MG63 (cell line): Measurements from ENCODE around the gene C9orf153. TPM values are rescaled to one million over a fixed set of nuclear protein-coding genes. Genes with fewer than 3 reads are reported as not detected.

Experiments
- DNase-seq: peaks from one replicate; pipeline ENCODE4 v3.0.0-alpha.2; 2020
- H3K27me3 ChIP-seq: fragments of 250-450 bp; sonication (Bioruptor Pico); 2 replicates; pipeline ENCODE4 v1.5.1; 2020; ENCODE audit warnings: mild to moderate bottlenecking, moderate library complexity
- H3K36me3 ChIP-seq: fragments of 250-450 bp; sonication (Bioruptor Pico); 2 replicates; pipeline ENCODE4 v1.5.1; 2020; ENCODE audit warnings: mild to moderate bottlenecking, moderate library complexity
- H3K4me3 ChIP-seq: fragments of 250-450 bp; sonication (Bioruptor Pico); 2 replicates; pipeline ENCODE4 v1.5.1; 2020; ENCODE audit warnings: mild to moderate bottlenecking, moderate library complexity
- H3K9me3 ChIP-seq: fragments of 250-450 bp; sonication (Bioruptor Pico); 2 replicates; pipeline ENCODE4 v1.5.1; 2020; ENCODE audit warnings: mild to moderate bottlenecking, moderate library complexity
- total RNA-seq: library from RNA; depleted of rRNA; stranded (reverse); fragments of >200 nt; shearing (Covaris generic); gene quantifications from 2 replicates; pipeline ENCODE4 v1.2.3, GENCODE V29; 2014; ENCODE audit warnings: low replicate concordance; rRNA removed

C9orf153 gene
- total RNA-seq, 1 experiment from 2014 or later = not detected

GRCh38 chr9:86181379-86182315, 77.8 kb downstream of the C9orf153 start:
- peak; percentile 6 for DNase-seq
- H3K36me3 ChIP-seq = no peaks in the 10 kb centered on the region
- no peaks in the 10 kb centered on the region for H3K9me3 ChIP-seq
- H3K27me3 ChIP-seq = no peaks in the 10 kb centered on the region
- H3K4me3 ChIP-seq = no peak overlapping the region

DNA sequence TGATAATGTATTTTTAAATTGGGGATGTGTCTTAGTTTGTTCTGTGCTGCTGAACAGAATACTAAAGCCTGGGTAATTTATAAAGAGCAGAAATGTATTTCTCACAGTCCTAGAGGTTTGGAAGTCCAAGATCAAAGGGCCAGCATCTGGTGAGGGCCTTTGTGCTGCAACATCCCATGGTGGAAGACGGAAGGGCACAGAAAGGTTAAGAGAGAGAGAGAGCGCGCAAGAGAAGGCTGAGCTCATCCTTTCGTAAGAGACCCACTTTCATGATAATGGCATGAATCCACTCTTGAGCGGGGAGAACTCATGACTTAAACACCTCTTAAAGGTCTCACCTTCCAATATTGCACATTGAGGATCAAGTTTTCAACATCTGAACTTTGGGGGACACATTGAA, 81.0 kb downstream of the C9orf153 start:
- no peaks in the 10 kb centered on the region for H3K9me3 ChIP-seq
- H3K4me3 ChIP-seq = no peak overlapping the region
- no peaks in the 10 kb centered on the region for H3K27me3 ChIP-seq
- no peak for DNase-seq
- no peaks in the 10 kb centered on the region for H3K36me3 ChIP-seq

DNA sequence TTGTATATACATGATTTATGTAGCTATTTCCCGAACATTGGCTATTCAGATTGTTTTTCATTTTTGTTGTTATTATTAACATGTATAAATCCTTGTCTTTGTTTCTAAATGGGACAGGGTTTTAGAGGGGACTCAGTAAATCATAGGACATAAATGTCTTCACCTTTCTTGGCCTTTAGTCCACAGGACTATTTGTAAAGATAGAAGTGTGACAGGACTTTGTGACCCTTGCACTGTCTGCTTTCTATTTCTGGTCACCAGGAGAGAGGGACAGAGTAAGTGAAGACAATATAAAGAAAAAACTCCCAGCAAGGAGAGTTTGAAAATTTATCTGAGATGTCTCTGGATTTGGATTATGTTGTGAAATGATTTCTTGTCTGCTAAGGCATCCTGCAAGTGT, 81.5 kb downstream of the C9orf153 start:
- Histone ChIP-seq H3K9me3 (no peaks in the 10 kb centered on the region), H3K4me3 (no peak overlapping the region), H3K27me3 (no peaks in the 10 kb centered on the region), H3K36me3 (no peaks in the 10 kb centered on the region)
- no peak for DNase-seq

- no peaks in the 10 kb centered on the region for H3K27me3 ChIP-seq
- no peaks in the 10 kb centered on the region for H3K9me3 ChIP-seq
- H3K36me3 ChIP-seq = no peaks in the 10 kb centered on the region
- no peak overlapping the region for H3K4me3 ChIP-seq
- DNase-seq = peak; percentile 12
Measured at GRCh38 chr9:86176468-86176867, 83.0 kb downstream of the C9orf153 start.

- DNase-seq = no peak
- no peaks in the 10 kb centered on the region for H3K27me3 ChIP-seq
- no peak overlapping the region for H3K4me3 ChIP-seq
- H3K9me3 ChIP-seq = no peaks in the 10 kb centered on the region
- no peaks in the 10 kb centered on the region for H3K36me3 ChIP-seq
Measured at GRCh38 chr9:86175743-86176456, 83.6 kb downstream of the C9orf153 start.

- DNase-seq = no peak
- Histone ChIP-seq H3K9me3 (no peaks in the 10 kb centered on the region), H3K36me3 (no peaks in the 10 kb centered on the region), H3K27me3 (no peaks in the 10 kb centered on the region), H3K4me3 (no peak overlapping the region)
Measured at GRCh38 chr9:86175223-86175622, 84.2 kb downstream of the C9orf153 start.

Other genes starting within 250 kb of the C9orf153 start
- 37.9 and 43.9 TPM in 2 replicates for gene GOLM1, start 160.1 kb downstream of the C9orf153 start, total RNA-seq
- 42.4 and 54.1 TPM in 2 replicates for gene ISCA1, start 22.9 kb upstream of the C9orf153 start, total RNA-seq
- gene TUT7, start 94.8 kb upstream of the C9orf153 start, total RNA-seq = 9.9 and 11.8 TPM in 2 replicates